Common myeloid progenitor, CD34-positive (primary cell): Measurements from ENCODE around the gene TUBGCP4.
A peak's percentile ranks its signal among the peaks of the same experiment; 100 is the strongest.

Experiments
- CTCF ChIA-PET: fragments of 350-600 bp; sonication (Branson Sonifier 250); formaldehyde crosslinking; loops from one replicate; lab custom pipeline; 2021; ENCODE audit warnings: antibody characterized with exemption; lab: Charles Lee
- POLR2A ChIA-PET: fragments of 350-600 bp; sonication (Branson Sonifier 250); formaldehyde crosslinking; loops from one replicate; lab custom pipeline; 2021; ENCODE audit warnings: antibody characterized with exemption; lab: Charles Lee
- DNase-seq, 3 donors: peaks; one replicate each; pipeline versions ENCODE4 v3.0.0 to v3.0.0-alpha.2; 2013
- H3K27ac ChIP-seq, 2 experiments: 1 replicate in 1 of 2; 2 replicates in 1 of 2; pipeline ENCODE4 v1.7.0; 2013; ENCODE audit warnings: inconsistent platforms in 2 of 2, low read length in 2 of 2, mild to moderate bottlenecking in 2 of 2, low read depth in 1 of 2, moderate library complexity in 1 of 2; ENCODE audit not compliant: severe bottlenecking in 2 of 2, insufficient read depth in 1 of 2, poor library complexity in 1 of 2
- H3K27me3 ChIP-seq, 5 experiments: replicated peaks in 2 of 5; 1 replicate in 3 of 5; 2 replicates in 2 of 5; pipeline versions ENCODE4 v1.6.1 to v1.7.0; 2013; ENCODE audit warnings: low read length in 4 of 5, mild to moderate bottlenecking in 2 of 5, moderate library complexity in 2 of 5, inconsistent platforms in 1 of 5; ENCODE audit not compliant: insufficient read depth in 5 of 5, control insufficient read depth in 4 of 5
- H3K36me3 ChIP-seq, 4 experiments: 1 replicate in 2 of 4; 2 replicates in 2 of 4; pipeline versions ENCODE4 v1.6.1 to v1.7.0; 2013; ENCODE audit warnings: low read length in 3 of 4, control low read depth in 1 of 4, mild to moderate bottlenecking in 1 of 4; ENCODE audit not compliant: control insufficient read depth in 4 of 4, insufficient read depth in 4 of 4
- H3K4me1 ChIP-seq, 4 experiments: 1 replicate in 3 of 4; 2 replicates in 1 of 4; pipeline versions ENCODE4 v1.6.1 to v1.7.1; 2013; ENCODE audit warnings: low read length in 3 of 4, mild to moderate bottlenecking in 3 of 4, control low read depth in 1 of 4, inconsistent platforms in 1 of 4, moderate library complexity in 1 of 4; ENCODE audit not compliant: control insufficient read depth in 4 of 4, insufficient read depth in 4 of 4; ENCODE audit errors: control extremely low read depth in 1 of 4
- H3K4me3 ChIP-seq, 7 experiments: 1 replicate in 4 of 7; 2 replicates in 3 of 7; pipeline versions ENCODE4 v1.5.1 to v1.7.0; 2013; ENCODE audit warnings: mild to moderate bottlenecking in 7 of 7, low read length in 6 of 7, moderate library complexity in 6 of 7, inconsistent platforms in 2 of 7, low read depth in 2 of 7, control low read depth in 1 of 7; ENCODE audit not compliant: insufficient read depth in 4 of 7, control insufficient read depth in 1 of 7; ENCODE audit errors: extremely low read depth in 1 of 7
- H3K9me3 ChIP-seq, 5 experiments: 1 replicate in 4 of 5; 2 replicates in 1 of 5; pipeline versions ENCODE4 v1.6.1 to v1.7.1; 2013; ENCODE audit warnings: low read length in 4 of 5, mild to moderate bottlenecking in 2 of 5, inconsistent platforms in 1 of 5, low read depth in 1 of 5, moderate library complexity in 1 of 5; ENCODE audit not compliant: control insufficient read depth in 4 of 5, insufficient read depth in 2 of 5; ENCODE audit errors: control extremely low read depth in 1 of 5
- WGBS: methylation state at CpG from one replicate; pipeline ENCODE4 v1.1.5; 2013; ENCODE audit not compliant: insufficient coverage; 5-methylcytosine and 5-hydroxymethylcytosine counted together

The TUBGCP4 gene

GRCh38 chr15:43434446-43434845, 63.5 kb downstream of the TUBGCP4 start:
- POLR2A ChIA-PET, result no interaction called here
- H3K27ac ChIP-seq, result no peak overlapping the region

GRCh38 chr15:43436395-43436794, 65.5 kb downstream of the TUBGCP4 start:
- no peak for DNase-seq
- H3K27me3 ChIP-seq, result no peaks in the 10 kb centered on the region
- ChIA-PET POLR2A (no interaction called here), CTCF (interaction anchor here (0.7 kb wide), 1 partner anchor 290 kb away, joined by 4 read pairs; no protein-coding TSS in a partner anchor)
- no peak overlapping the region for H3K27ac ChIP-seq
- no peak overlapping the region for H3K4me3 ChIP-seq
- 86% methylated on average over 2 of the region's 7 CpGs for WGBS
- H3K9me3 ChIP-seq, result no peaks in the 10 kb centered on the region
- H3K36me3 ChIP-seq, result peaks cover 9 to 56% (median 37%) of the 10 kb centered on the region in 4 experiments
- H3K4me1 ChIP-seq, result peaks cover 0 to 9% (median 4%) of the 10 kb centered on the region in 4 experiments

More at GRCh38 chr15:43434446-43434845, 63.5 kb downstream of the TUBGCP4 start:
- H3K36me3 ChIP-seq, result peaks cover 9 to 75% (median 41%) of the 10 kb centered on the region in 4 experiments
- no peaks in the 10 kb centered on the region for H3K9me3 ChIP-seq
- H3K4me3 ChIP-seq, result no peak overlapping the region
- CTCF ChIA-PET, result interaction anchor here (1.2 kb wide), 1 partner anchor 18 kb away, joined by 3 read pairs; no protein-coding TSS in a partner anchor
- H3K4me1 ChIP-seq, result no peaks in the 10 kb centered on the region
- no peaks in the 10 kb centered on the region for H3K27me3 ChIP-seq
- no peak for DNase-seq

DNA sequence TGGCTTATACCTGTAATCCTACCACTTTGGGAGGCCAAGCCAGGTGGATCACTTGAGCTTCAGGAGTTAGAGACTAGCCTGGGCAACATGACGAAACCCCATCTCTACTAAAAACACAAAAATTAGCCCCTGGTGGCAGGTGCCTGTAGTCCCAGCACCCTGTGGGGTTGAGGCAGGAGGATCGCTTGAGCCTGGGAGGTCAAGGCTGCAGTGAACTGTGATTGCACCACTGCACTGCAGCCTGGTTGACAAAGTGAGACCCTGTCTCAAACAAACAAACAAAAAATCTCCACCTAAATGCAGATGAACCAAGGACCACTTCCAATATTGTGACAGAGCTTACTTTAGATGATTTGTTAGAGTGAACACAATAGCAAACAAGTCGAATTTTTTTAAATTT, 68.4 kb downstream of the TUBGCP4 start:
- WGBS, result 80% methylated on average over 1 of the region's 3 CpGs
- Histone ChIP-seq H3K36me3 (peaks cover 10 to 38% (median 24%) of the 10 kb centered on the region in 4 experiments), H3K9me3 (no peaks in the 10 kb centered on the region), H3K4me1 (peaks cover 0 to 9% (median 4%) of the 10 kb centered on the region in 4 experiments), H3K4me3 (no peak overlapping the region), H3K27me3 (no peaks in the 10 kb centered on the region), H3K27ac (no peak overlapping the region)
- CTCF ChIA-PET, result interaction anchor here (1.4 kb wide), 1 partner anchor 45 kb away, joined by 4 read pairs; no protein-coding TSS in a partner anchor
- DNase-seq, result no peak
- POLR2A ChIA-PET, result no interaction called here

DNA sequence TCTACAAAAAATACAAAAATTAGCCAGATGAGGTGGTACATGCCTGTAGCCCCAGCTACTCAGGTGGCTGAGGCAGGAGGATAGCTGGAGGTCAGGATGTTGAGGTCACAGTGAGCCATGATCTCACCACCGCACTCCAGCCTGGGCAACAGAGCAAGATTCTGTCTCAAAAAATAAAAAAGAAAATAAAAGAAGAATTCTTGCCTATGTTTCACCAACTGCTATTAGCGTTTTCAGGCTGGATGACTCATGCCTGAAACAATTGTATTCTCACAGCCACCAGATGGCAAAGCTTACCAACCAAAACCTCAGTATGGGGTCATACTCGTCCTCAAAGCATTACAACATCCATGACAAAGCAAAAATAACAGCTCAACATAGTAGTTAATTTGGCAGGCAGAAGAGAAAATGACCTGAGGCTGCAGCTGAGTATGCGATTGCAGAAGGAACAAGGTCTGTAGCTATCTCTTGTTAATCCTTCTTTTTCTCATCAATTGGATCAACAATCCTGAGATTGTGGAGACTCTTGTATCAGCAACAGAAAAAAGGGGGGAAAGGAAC, 69.9 kb downstream of the TUBGCP4 start:
- Histone ChIP-seq H3K9me3 (no peaks in the 10 kb centered on the region), H3K36me3 (peaks cover 16 to 45% (median 30%) of the 10 kb centered on the region in 4 experiments), H3K4me1 (peaks cover 0 to 9% (median 4%) of the 10 kb centered on the region in 4 experiments), H3K27me3 (no peaks in the 10 kb centered on the region), H3K27ac (peak overlapping the region; percentile 46 to 79), H3K4me3 (no peak overlapping the region)
- POLR2A ChIA-PET, result interaction anchor here (0.7 to 0.9 kb wide), 2 partner anchors 16 to 70 kb away, joined by 3 to 6 read pairs; no protein-coding TSS in a partner anchor
- CTCF ChIA-PET, result interaction anchor here (0.5 to 2.5 kb wide), 15 partner anchors 9 to 460 kb away, joined by 3 to 16 read pairs (median 4); partner anchors contain the start of genes ELL3 and PDIA3
- 60% methylated on average over 1 of the region's 4 CpGs for WGBS
- DNase-seq, result peak; percentile 92 to 98 (median 97)

DNA sequence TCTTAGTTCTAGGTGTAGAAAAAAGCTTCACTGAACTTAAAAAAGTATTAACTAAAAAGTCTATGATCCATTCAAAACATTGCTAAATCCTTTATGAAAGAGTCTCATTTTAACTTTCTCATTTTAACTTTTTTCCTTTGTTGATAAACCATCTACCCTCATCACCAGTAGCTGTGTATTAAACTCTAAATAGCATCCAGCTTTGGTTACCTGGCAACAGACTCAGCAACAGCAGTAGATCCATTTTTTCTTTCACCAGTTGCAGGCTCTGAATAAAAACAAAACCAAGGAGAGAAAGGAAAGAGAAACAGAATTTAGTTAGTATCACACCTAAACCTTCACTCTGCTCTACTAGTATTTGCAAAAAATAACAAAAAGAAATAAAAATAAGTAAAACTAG, 70.4 kb downstream of the TUBGCP4 start:
- DNase-seq, result peak; percentile 44 to 81 (median 78)
- POLR2A ChIA-PET, result interaction anchor here (0.7 to 0.9 kb wide), 2 partner anchors 15 to 69 kb away, joined by 3 to 6 read pairs; no protein-coding TSS in a partner anchor
- Histone ChIP-seq H3K4me1 (peaks cover 0 to 9% (median 4%) of the 10 kb centered on the region in 4 experiments), H3K9me3 (no peaks in the 10 kb centered on the region), H3K36me3 (peaks cover 16 to 50% (median 32%) of the 10 kb centered on the region in 4 experiments), H3K27ac (peak overlapping the region in 1 of 2 experiments; percentile 79), H3K27me3 (no peaks in the 10 kb centered on the region), H3K4me3 (no peak overlapping the region)
- CTCF ChIA-PET, result interaction anchor here (0.5 to 2.5 kb wide), 16 partner anchors 9 to 459 kb away, joined by 3 to 16 read pairs (median 4); partner anchors contain the start of genes ELL3 and PDIA3

- Histone ChIP-seq H3K36me3 (peaks cover 0 to 41% (median 28%) of the 10 kb centered on the region in 4 experiments), H3K27ac (no peak overlapping the region), H3K4me3 (no peak overlapping the region), H3K9me3 (no peaks in the 10 kb centered on the region), H3K27me3 (no peaks in the 10 kb centered on the region), H3K4me1 (peaks cover 0 to 1% (median under 1%) of the 10 kb centered on the region in 4 experiments)
- CTCF ChIA-PET, result interaction anchor here (2.9 kb wide), 1 partner anchor 7 kb away, joined by 12 read pairs; no protein-coding TSS in a partner anchor
- no CpG with 5 or more reads among the region's 2 CpGs for WGBS
- POLR2A ChIA-PET, result no interaction called here
- no peak for DNase-seq
These were observed 75.4 kb downstream of the TUBGCP4 start for GRCh38 chr15:43446344-43446743.

DNA sequence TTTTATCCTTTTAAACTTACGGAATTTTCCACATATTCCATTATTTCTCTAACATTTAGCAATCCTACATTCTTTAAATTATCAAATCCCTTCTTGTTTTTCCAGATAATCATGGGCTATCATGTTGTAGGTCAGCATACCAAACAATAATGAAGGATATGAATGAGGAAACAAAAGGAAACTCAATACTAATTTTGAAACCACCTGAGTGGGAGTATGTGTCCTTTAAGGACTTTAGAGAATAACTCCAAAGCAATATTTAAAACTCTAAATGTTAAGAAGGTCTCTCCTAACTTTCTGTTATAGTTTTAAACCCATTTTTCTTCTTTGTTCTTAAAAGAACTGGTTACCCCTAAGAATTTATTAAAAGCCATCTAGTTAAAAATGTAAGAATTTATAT, 79.1 kb downstream of the TUBGCP4 start:
- peaks cover 9 to 38% (median 19%) of the 10 kb centered on the region in 4 experiments for H3K36me3 ChIP-seq
- WGBS, result no CpG with 5 or more reads among the region's 1 CpG
- H3K4me3 ChIP-seq, result no peak overlapping the region
- H3K27ac ChIP-seq, result no peak overlapping the region
- no peaks in the 10 kb centered on the region for H3K27me3 ChIP-seq
- no peak for DNase-seq
- H3K9me3 ChIP-seq, result no peaks in the 10 kb centered on the region
- CTCF ChIA-PET, result interaction anchor here (2.1 kb wide), 1 partner anchor 9 kb away, joined by 5 read pairs; no protein-coding TSS in a partner anchor
- no peaks in the 10 kb centered on the region for H3K4me1 ChIP-seq
- POLR2A ChIA-PET, result interaction anchor here (0.9 kb wide), 1 partner anchor 1176 kb away, joined by 3 read pairs; no protein-coding TSS in a partner anchor
